ENCODE measurements around the gene ASRGL1. TPM values are rescaled to one million over a fixed set of nuclear protein-coding genes. Genes with fewer than 3 reads are reported as not detected.

The ASRGL1 gene
- total and polyA plus RNA-seq, 4 donors, result 3.7 to 15.2 (median 8.1) TPM

DNA sequence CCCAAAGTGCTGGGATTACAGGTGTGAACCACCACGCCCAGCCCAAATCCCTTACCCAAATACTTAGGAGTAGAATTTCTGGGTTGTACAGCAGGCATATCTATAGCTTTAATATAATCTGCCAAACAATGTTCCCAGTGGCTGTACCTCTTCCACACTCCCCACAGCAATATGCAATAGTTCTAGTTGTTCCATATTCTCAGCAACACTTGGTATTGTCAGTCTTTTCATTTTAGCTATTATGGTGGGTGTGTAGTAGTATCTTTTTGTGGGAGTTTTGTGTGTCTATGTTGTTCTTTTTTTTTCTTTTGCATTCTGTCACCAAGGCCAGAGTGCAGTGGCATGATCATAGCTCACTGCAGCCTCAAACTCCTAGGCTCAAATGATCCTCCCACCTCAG is 100.4 kb downstream of the ASRGL1 start:
- TF ChIP-seq HNF4G (IDR thresholded peaks at IDR 0.05) (no peak), FOXA1 (IDR thresholded peaks at IDR 0.05) (no peak), RAD21 (IDR thresholded peaks at IDR 0.05) (no peak), HNF4A (conservative IDR thresholded peaks at IDR 0.05) (no peak), EGR1 (IDR thresholded peaks at IDR 0.05; ENCODE audit: low read depth in 2 of 2) (no peak), YY1 (IDR thresholded peaks at IDR 0.05) (no peak), SP1 (IDR thresholded peaks at IDR 0.05) (no peak), FOXA2 (IDR thresholded peaks at IDR 0.05) (no peak), GABPA (IDR thresholded peaks at IDR 0.05 in 1 of 2, conservative IDR thresholded peaks at IDR 0.05 in 1 of 2) (no peak), TAF1 (conservative IDR thresholded peaks at IDR 0.05) (no peak), JUND (IDR thresholded peaks at IDR 0.05) (no peak)
- TF ChIP-seq, protein P1, sequence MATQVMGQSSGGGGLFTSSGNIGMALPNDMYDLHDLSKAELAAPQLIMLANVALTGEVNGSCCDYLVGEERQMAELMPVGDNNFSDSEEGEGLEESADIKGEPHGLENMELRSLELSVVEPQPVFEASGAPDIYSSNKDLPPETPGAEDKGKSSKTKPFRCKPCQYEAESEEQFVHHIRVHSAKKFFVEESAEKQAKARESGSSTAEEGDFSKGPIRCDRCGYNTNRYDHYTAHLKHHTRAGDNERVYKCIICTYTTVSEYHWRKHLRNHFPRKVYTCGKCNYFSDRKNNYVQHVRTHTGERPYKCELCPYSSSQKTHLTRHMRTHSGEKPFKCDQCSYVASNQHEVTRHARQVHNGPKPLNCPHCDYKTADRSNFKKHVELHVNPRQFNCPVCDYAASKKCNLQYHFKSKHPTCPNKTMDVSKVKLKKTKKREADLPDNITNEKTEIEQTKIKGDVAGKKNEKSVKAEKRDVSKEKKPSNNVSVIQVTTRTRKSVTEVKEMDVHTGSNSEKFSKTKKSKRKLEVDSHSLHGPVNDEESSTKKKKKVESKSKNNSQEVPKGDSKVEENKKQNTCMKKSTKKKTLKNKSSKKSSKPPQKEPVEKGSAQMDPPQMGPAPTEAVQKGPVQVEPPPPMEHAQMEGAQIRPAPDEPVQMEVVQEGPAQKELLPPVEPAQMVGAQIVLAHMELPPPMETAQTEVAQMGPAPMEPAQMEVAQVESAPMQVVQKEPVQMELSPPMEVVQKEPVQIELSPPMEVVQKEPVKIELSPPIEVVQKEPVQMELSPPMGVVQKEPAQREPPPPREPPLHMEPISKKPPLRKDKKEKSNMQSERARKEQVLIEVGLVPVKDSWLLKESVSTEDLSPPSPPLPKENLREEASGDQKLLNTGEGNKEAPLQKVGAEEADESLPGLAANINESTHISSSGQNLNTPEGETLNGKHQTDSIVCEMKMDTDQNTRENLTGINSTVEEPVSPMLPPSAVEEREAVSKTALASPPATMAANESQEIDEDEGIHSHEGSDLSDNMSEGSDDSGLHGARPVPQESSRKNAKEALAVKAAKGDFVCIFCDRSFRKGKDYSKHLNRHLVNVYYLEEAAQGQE (IDR thresholded peaks at IDR 0.05), result no peak
- TF ChIP-seq, protein P2, sequence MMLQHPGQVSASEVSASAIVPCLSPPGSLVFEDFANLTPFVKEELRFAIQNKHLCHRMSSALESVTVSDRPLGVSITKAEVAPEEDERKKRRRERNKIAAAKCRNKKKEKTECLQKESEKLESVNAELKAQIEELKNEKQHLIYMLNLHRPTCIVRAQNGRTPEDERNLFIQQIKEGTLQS (IDR thresholded peaks at IDR 0.05), result no peak
- TF ChIP-seq, protein P3, sequence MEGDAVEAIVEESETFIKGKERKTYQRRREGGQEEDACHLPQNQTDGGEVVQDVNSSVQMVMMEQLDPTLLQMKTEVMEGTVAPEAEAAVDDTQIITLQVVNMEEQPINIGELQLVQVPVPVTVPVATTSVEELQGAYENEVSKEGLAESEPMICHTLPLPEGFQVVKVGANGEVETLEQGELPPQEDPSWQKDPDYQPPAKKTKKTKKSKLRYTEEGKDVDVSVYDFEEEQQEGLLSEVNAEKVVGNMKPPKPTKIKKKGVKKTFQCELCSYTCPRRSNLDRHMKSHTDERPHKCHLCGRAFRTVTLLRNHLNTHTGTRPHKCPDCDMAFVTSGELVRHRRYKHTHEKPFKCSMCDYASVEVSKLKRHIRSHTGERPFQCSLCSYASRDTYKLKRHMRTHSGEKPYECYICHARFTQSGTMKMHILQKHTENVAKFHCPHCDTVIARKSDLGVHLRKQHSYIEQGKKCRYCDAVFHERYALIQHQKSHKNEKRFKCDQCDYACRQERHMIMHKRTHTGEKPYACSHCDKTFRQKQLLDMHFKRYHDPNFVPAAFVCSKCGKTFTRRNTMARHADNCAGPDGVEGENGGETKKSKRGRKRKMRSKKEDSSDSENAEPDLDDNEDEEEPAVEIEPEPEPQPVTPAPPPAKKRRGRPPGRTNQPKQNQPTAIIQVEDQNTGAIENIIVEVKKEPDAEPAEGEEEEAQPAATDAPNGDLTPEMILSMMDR (IDR thresholded peaks at IDR 0.05; ENCODE audit: low read depth, low read length, missing input control), result no peak
- TF ChIP-seq, protein P4, sequence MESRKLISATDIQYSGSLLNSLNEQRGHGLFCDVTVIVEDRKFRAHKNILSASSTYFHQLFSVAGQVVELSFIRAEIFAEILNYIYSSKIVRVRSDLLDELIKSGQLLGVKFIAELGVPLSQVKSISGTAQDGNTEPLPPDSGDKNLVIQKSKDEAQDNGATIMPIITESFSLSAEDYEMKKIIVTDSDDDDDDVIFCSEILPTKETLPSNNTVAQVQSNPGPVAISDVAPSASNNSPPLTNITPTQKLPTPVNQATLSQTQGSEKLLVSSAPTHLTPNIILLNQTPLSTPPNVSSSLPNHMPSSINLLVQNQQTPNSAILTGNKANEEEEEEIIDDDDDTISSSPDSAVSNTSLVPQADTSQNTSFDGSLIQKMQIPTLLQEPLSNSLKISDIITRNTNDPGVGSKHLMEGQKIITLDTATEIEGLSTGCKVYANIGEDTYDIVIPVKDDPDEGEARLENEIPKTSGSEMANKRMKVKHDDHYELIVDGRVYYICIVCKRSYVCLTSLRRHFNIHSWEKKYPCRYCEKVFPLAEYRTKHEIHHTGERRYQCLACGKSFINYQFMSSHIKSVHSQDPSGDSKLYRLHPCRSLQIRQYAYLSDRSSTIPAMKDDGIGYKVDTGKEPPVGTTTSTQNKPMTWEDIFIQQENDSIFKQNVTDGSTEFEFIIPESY (IDR thresholded peaks at IDR 0.05), result no peak
- TF ChIP-seq, protein P5, sequence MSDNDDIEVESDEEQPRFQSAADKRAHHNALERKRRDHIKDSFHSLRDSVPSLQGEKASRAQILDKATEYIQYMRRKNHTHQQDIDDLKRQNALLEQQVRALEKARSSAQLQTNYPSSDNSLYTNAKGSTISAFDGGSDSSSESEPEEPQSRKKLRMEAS (IDR thresholded peaks at IDR 0.05), result no peak
- WGBS, result 90% methylated on average over 1 of the region's 1 CpG
- Histone ChIP-seq H3K4me3 (ENCODE audit: low read depth in 1 of 3, low read length in 3 of 3) (no peak overlapping the region), H3K4me1 (ENCODE audit: control insufficient read depth in 4 of 4, insufficient read depth in 4 of 4, low read length in 3 of 4) (peaks cover 0 to 20% (median 12%) of the 10 kb centered on the region in 4 donors), H3K27ac (ENCODE audit: low read depth in 1 of 2, low read length in 2 of 2) (no peak overlapping the region), H3K9ac (ENCODE audit: low read depth in 1 of 2, low read length in 2 of 2) (no peak overlapping the region), H3K9me3 (ENCODE audit: control insufficient read depth in 4 of 4, low read length in 3 of 4) (no peaks in the 10 kb centered on the region), H3K27me3 (ENCODE audit: control insufficient read depth in 4 of 4, insufficient read depth in 4 of 4, low read length in 3 of 4) (no peaks in the 10 kb centered on the region), H3K36me3 (ENCODE audit: control insufficient read depth in 4 of 4, insufficient read depth in 3 of 4, low read depth in 1 of 4, low read length in 3 of 4) (no peaks in the 10 kb centered on the region)
- DNase-seq (ENCODE audit: low spot score), result no peak

DNA sequence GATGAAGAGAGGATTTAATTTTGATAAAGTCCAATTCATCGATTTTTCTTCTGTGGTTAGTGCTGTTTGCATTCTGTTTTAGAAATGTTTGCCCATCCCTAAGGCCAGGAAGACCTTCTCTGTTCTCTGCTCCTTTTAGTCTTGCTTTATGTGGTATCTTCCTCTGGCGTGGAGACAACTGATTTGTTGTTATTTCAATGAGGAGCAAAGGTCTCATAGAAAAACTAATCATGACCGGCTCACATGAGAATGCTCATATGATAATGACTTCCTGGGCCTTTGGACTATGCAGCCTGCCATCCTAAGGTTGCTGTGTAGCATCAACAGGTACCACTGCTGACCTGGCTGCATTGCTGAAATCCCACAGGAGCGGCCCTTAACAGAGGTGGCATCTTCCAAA is 101.4 kb downstream of the ASRGL1 start:
- H3K27me3 ChIP-seq (ENCODE audit: control insufficient read depth in 4 of 4, insufficient read depth in 4 of 4, low read length in 3 of 4), result no peaks in the 10 kb centered on the region
- H3K36me3 ChIP-seq (ENCODE audit: control insufficient read depth in 4 of 4, insufficient read depth in 3 of 4, low read depth in 1 of 4, low read length in 3 of 4), result no peaks in the 10 kb centered on the region
- H3K4me1 ChIP-seq (ENCODE audit: control insufficient read depth in 4 of 4, insufficient read depth in 4 of 4, low read length in 3 of 4), result peaks cover 0 to 13% (median 5%) of the 10 kb centered on the region in 4 donors
- H3K27ac ChIP-seq (ENCODE audit: low read depth in 1 of 2, low read length in 2 of 2), result no peak overlapping the region
- H3K9me3 ChIP-seq (ENCODE audit: control insufficient read depth in 4 of 4, low read length in 3 of 4), result no peaks in the 10 kb centered on the region
- peak; percentile 79 to 87 for TF ChIP-seq HNF4A (conservative IDR thresholded peaks at IDR 0.05)
- TF ChIP-seq RAD21 (IDR thresholded peaks at IDR 0.05), result peak in 1 of 2 donors; percentile 27
- TF ChIP-seq SP1 (IDR thresholded peaks at IDR 0.05), result peak; percentile 80
- no peak for TF ChIP-seq GABPA (IDR thresholded peaks at IDR 0.05 in 1 of 2, conservative IDR thresholded peaks at IDR 0.05 in 1 of 2)
- peak; percentile 44 for TF ChIP-seq YY1 (IDR thresholded peaks at IDR 0.05)
- TF ChIP-seq, protein P5 (IDR thresholded peaks at IDR 0.05), result peak; percentile 33
- TF ChIP-seq, protein P4 (IDR thresholded peaks at IDR 0.05), result no peak
- peak; percentile 64 for TF ChIP-seq HNF4G (IDR thresholded peaks at IDR 0.05)
- peak; percentile 66 to 71 for TF ChIP-seq RXRA (IDR thresholded peaks at IDR 0.05)
- peak; percentile 14 for TF ChIP-seq NR2F2 (IDR thresholded peaks at IDR 0.05)
- peak in 1 of 2 donors; percentile 50 for TF ChIP-seq JUND (IDR thresholded peaks at IDR 0.05)
- no peak for TF ChIP-seq EGR1 (IDR thresholded peaks at IDR 0.05; ENCODE audit: low read depth in 2 of 2)
- 38% methylated on average over 4 of the region's 4 CpGs for WGBS
- no peak overlapping the region for H3K9ac ChIP-seq (ENCODE audit: low read depth in 1 of 2, low read length in 2 of 2)
- DNase-seq (ENCODE audit: low spot score), result no peak
- H3K4me3 ChIP-seq (ENCODE audit: low read depth in 1 of 3, low read length in 3 of 3), result no peak overlapping the region
